SU-DHL-6 (cell line): ENCODE measurements around the gene CACNA1G.

Experiments
- H2AFZ ChIP-seq: fragments of 200-600 bp; sonication (generic); 2 replicates; pipeline ENCODE4 v1.6.1; 2014; ENCODE audit warnings: low read depth, mild to moderate bottlenecking, moderate library complexity, mixed read lengths, antibody characterized with exemption, low read length; ENCODE audit not compliant: severe bottlenecking
- H3F3A ChIP-seq: fragments of 200-600 bp; shearing (Covaris generic); 2 replicates; pipeline ENCODE4 v1.6.0; 2016; ENCODE audit warnings: antibody characterized with exemption, mild to moderate bottlenecking; ENCODE audit not compliant: insufficient read depth
- H3K27ac ChIP-seq: fragments of 200-600 bp; sonication (generic); 2 replicates; pipeline ENCODE4 v1.5.1; 2016; ENCODE audit warnings: low read depth, mild to moderate bottlenecking, low read length, moderate library complexity, mixed read lengths
- H3K27me3 ChIP-seq: fragments of 200-600 bp; sonication (generic), shearing (Covaris generic); 2 replicates; pipeline ENCODE4 v1.6.0; 2014; ENCODE audit warnings: mild to moderate bottlenecking, low read length
- H3K36me3 ChIP-seq: fragments of 200-600 bp; sonication (generic); 2 replicates; pipeline ENCODE4 v1.6.1; 2014; ENCODE audit warnings: mild to moderate bottlenecking, low read length, mixed read lengths
- H3K4me2 ChIP-seq: fragments of 300-600, 200-600 bp; shearing (Covaris generic), sonication (generic); 2 replicates; pipeline ENCODE4 v1.6.0; 2014; ENCODE audit warnings: low read length, low read depth, mild to moderate bottlenecking; ENCODE audit not compliant: poor library complexity, severe bottlenecking
- H3K4me3 ChIP-seq: fragments of 200-600 bp; sonication (generic); 2 replicates; pipeline ENCODE4 v1.5.1; 2014; ENCODE audit warnings: antibody characterized with exemption, low read length, mild to moderate bottlenecking, mixed read lengths; ENCODE audit not compliant: insufficient read depth, poor library complexity, severe bottlenecking
- H3K79me2 ChIP-seq: fragments of 200-600 bp; sonication (generic); 2 replicates; pipeline ENCODE4 v1.6.1; 2014; ENCODE audit warnings: mild to moderate bottlenecking, low read length, moderate library complexity; ENCODE audit not compliant: insufficient read depth
- H3K9ac ChIP-seq: fragments of 200-600 bp; sonication (generic); 2 replicates; pipeline ENCODE4 v1.7.0; 2014; ENCODE audit warnings: mild to moderate bottlenecking, low read length
- H3K9me2 ChIP-seq: fragments of 200-600 bp; sonication (generic); replicated peaks from 2 replicates; pipeline ENCODE4 v1.6.1; 2014; ENCODE audit warnings: low read length; ENCODE audit not compliant: insufficient read depth
- H3K9me3 ChIP-seq: fragments of 200-600 bp; sonication (generic); 2 replicates; pipeline ENCODE4 v1.6.1; 2014; ENCODE audit warnings: low read length, mixed read lengths; ENCODE audit not compliant: insufficient read depth
- H4K20me1 ChIP-seq: fragments of 200-600 bp; sonication (generic); 2 replicates; pipeline ENCODE4 v1.6.1; 2014; ENCODE audit warnings: low read depth, mild to moderate bottlenecking, antibody characterized with exemption, low read length, moderate library complexity, mixed read lengths
- CTCF ChIP-seq: fragments of 200-600 bp; sonication (generic); IDR thresholded peaks from one replicate; pipeline ENCODE4 v1.5.1; 2017; ENCODE audit warnings: antibody characterized with exemption, mild to moderate bottlenecking, low read length, moderate library complexity; ENCODE audit not compliant: insufficient read depth, poor library complexity, severe bottlenecking
- EZH2phosphoT487 ChIP-seq: fragments of 200-600 bp; sonication (generic), shearing (Covaris generic); conservative IDR thresholded peaks from 2 replicates; pipeline ENCODE4 v1.6.1; 2018; ENCODE audit warnings: mild to moderate bottlenecking, antibody characterized with exemption, low read length, moderate library complexity, mixed read lengths

Gene CACNA1G

GRCh38 chr17:50527155-50527762, 33.3 kb upstream of the CACNA1G start:
- Histone ChIP-seq H3K79me2 (no peaks in the 10 kb centered on the region), H4K20me1 (no peaks in the 10 kb centered on the region), H3K9me2 (no peaks in the 10 kb centered on the region), H3K27me3 (no peaks in the 10 kb centered on the region), H3K9ac (no peak overlapping the region), H3K4me2 (no peak overlapping the region), H2AFZ (no peak overlapping the region), H3K9me3 (no peaks in the 10 kb centered on the region), H3K4me3 (no peak overlapping the region), H3K36me3 (no peaks in the 10 kb centered on the region), H3F3A (no peaks in the 10 kb centered on the region), H3K27ac (no peak overlapping the region)
- TF ChIP-seq CTCF = no peak
- TF ChIP-seq EZH2phosphoT487 = no peak

- Histone ChIP-seq H3K79me2 (no peaks in the 10 kb centered on the region), H4K20me1 (no peaks in the 10 kb centered on the region), H3K4me3 (no peak overlapping the region), H3K4me2 (no peak overlapping the region), H3K36me3 (no peaks in the 10 kb centered on the region), H2AFZ (no peak overlapping the region), H3K27ac (no peak overlapping the region), H3K9me2 (no peaks in the 10 kb centered on the region), H3K9me3 (no peaks in the 10 kb centered on the region), H3F3A (no peaks in the 10 kb centered on the region), H3K9ac (no peak overlapping the region), H3K27me3 (no peaks in the 10 kb centered on the region)
- TF ChIP-seq CTCF (no peak), EZH2phosphoT487 (no peak)
These were observed 32.5 kb upstream of the CACNA1G start for GRCh38 chr17:50527949-50528474.

- H3K36me3 ChIP-seq = no peaks in the 10 kb centered on the region
- H3K4me3 ChIP-seq = no peak overlapping the region
- H3K9me2 ChIP-seq = no peaks in the 10 kb centered on the region
- no peaks in the 10 kb centered on the region for H3K9me3 ChIP-seq
- no peaks in the 10 kb centered on the region for H3K79me2 ChIP-seq
- H3K27ac ChIP-seq = no peak overlapping the region
- no peak overlapping the region for H3K4me2 ChIP-seq
- no peaks in the 10 kb centered on the region for H4K20me1 ChIP-seq
- no peak overlapping the region for H2AFZ ChIP-seq
- TF ChIP-seq EZH2phosphoT487 (no peak), CTCF (no peak)
- no peaks in the 10 kb centered on the region for H3K27me3 ChIP-seq
- no peaks in the 10 kb centered on the region for H3F3A ChIP-seq
- no peak overlapping the region for H3K9ac ChIP-seq
These were observed 30.7 kb upstream of the CACNA1G start for GRCh38 chr17:50529849-50530248.
